HepG2 (cell line): ENCODE data around the gene APOM. TPM values are rescaled to one million over a fixed set of nuclear protein-coding genes. Genes with fewer than 3 reads are reported as not detected.

Experiments
- AGO1 ChIP-seq: fragments of 200-400 bp; formaldehyde crosslinking; IDR thresholded peaks from 2 replicates; pipeline ENCODE4 v1.6.1; 2017; ENCODE audit warnings: mild to moderate bottlenecking, low read depth, low read length, moderate library complexity; ENCODE audit not compliant: poor library complexity, severe bottlenecking
- ARHGAP35 ChIP-seq: sonication (generic); formaldehyde crosslinking; IDR thresholded peaks from 2 replicates; pipeline ENCODE4 v1.9.0; 2022; ENCODE audit warnings: mild to moderate bottlenecking, inconsistent platforms, moderate library complexity, missing genetic modification reagents, borderline replicate concordance
- CBX2 ChIP-seq, 2 experiments: fragments of 200-600 bp in 1 of 2; sonication (generic); formaldehyde crosslinking in 1 of 2; IDR thresholded peaks; 2 replicates each; pipeline versions ENCODE4 v1.7.0 to v1.8.1; 2018 to 2022; ENCODE audit warnings: low read depth in 2 of 2, low read length in 1 of 2, mild to moderate bottlenecking in 1 of 2, missing genetic modification reagents in 1 of 2
- HNRNPUL1 ChIP-seq: fragments of 200-400 bp; formaldehyde crosslinking; IDR thresholded peaks from 2 replicates; pipeline ENCODE4 v1.6.1; 2017; ENCODE audit warnings: low read depth, mild to moderate bottlenecking, low read length, moderate library complexity
- MED8 ChIP-seq: sonication (generic); formaldehyde crosslinking; IDR thresholded peaks from 2 replicates; pipeline ENCODE4 v1.8.1; 2023; ENCODE audit warnings: mild to moderate bottlenecking, missing genetic modification reagents; ENCODE audit not compliant: insufficient replicate concordance
- NONO ChIP-seq, 2 experiments: fragments of 450-650 bp in 1 of 2; sonication (generic) in 1 of 2; formaldehyde crosslinking in 1 of 2; IDR thresholded peaks in 1 of 2; conservative IDR thresholded peaks in 1 of 2; 2 replicates each; pipeline versions ENCODE4 v1.6.1 to v1.8.0; 2017 to 2022; ENCODE audit warnings: mild to moderate bottlenecking in 1 of 2, missing genetic modification reagents in 1 of 2, moderate library complexity in 1 of 2
- PAWR ChIP-seq: sonication (generic); formaldehyde crosslinking; IDR thresholded peaks from 2 replicates; pipeline ENCODE4 v1.4.0; 2020; ENCODE audit warnings: missing genetic modification reagents, mild to moderate bottlenecking, borderline replicate concordance
- PLSCR1 ChIP-seq: sonication (generic); formaldehyde crosslinking; IDR thresholded peaks from 2 replicates; pipeline ENCODE4 v1.5.0; 2020; ENCODE audit warnings: missing genetic modification reagents, mild to moderate bottlenecking, borderline replicate concordance
- TOPORS ChIP-seq: sonication (generic); formaldehyde crosslinking; IDR thresholded peaks from 2 replicates; pipeline ENCODE4 v1.8.0; 2023; ENCODE audit warnings: mild to moderate bottlenecking, missing genetic modification reagents
- U2AF2 ChIP-seq: fragments of 200-400 bp; formaldehyde crosslinking; IDR thresholded peaks from 2 replicates; pipeline ENCODE4 v1.6.1; 2017; ENCODE audit warnings: low read depth, mild to moderate bottlenecking, low read length
- ZBTB8A ChIP-seq: sonication (generic); formaldehyde crosslinking; IDR thresholded peaks from 2 replicates; pipeline ENCODE4 v1.4.0; 2020; ENCODE audit warnings: mild to moderate bottlenecking, low read depth, missing genetic modification reagents, borderline replicate concordance
- ZNF251 ChIP-seq: sonication (generic); formaldehyde crosslinking; IDR thresholded peaks from 2 replicates; pipeline ENCODE4 v1.9.0; 2021; ENCODE audit warnings: mild to moderate bottlenecking, missing genetic modification reagents
- ZNF253 ChIP-seq: sonication (generic); formaldehyde crosslinking; IDR thresholded peaks from 2 replicates; pipeline ENCODE4 v1.8.0; 2022; ENCODE audit warnings: mild to moderate bottlenecking, missing genetic modification reagents, borderline replicate concordance
- ZNF598 ChIP-seq: sonication (generic); formaldehyde crosslinking; IDR thresholded peaks from 2 replicates; pipeline ENCODE4 v1.5.1; 2020; ENCODE audit warnings: mild to moderate bottlenecking, missing genetic modification reagents, borderline replicate concordance
- ZNF780A ChIP-seq: sonication (generic); formaldehyde crosslinking; IDR thresholded peaks from 2 replicates; pipeline ENCODE4 v1.8.0; 2022; ENCODE audit warnings: mild to moderate bottlenecking, missing genetic modification reagents, moderate library complexity
- polyA plus RNA-seq, 8 experiments: library from polyadenylated mRNA; depleted of rRNA in 3 of 8; stranded (reverse) in 7 of 8; unstranded in 1 of 8; fragments of >200 nt; fragmentation: Illumina TruSeq in 4 of 8; extraction: Trizol in 4 of 8; gene quantifications; 2 replicates each; pipeline versions ENCODE4 v1.2.1 to v1.2.3, GENCODE V29; 2011 to 2016; ENCODE audit warnings: low read depth in 4 of 8, missing spikeins in 1 of 8, mixed read lengths in 1 of 8; ENCODE audit not compliant: insufficient read depth in 1 of 8
- total RNA-seq, 5 experiments: library from RNA; depleted of rRNA; stranded (reverse); fragments of >200 nt; fragmentation: Illumina TruSeq; extraction: Trizol; gene quantifications; 2 replicates each; pipeline ENCODE4 v1.2.3, GENCODE V29; 2016; ENCODE audit warnings: low read depth in 1 of 5
- TF ChIP-seq, protein P1 (sequence below): sonication (generic); formaldehyde crosslinking; IDR thresholded peaks from 2 replicates; pipeline ENCODE4 v1.5.1; 2020; ENCODE audit warnings: missing genetic modification reagents, mild to moderate bottlenecking, borderline replicate concordance
- TF ChIP-seq, protein P2 (sequence below): sonication (generic); formaldehyde crosslinking; IDR thresholded peaks from 2 replicates; pipeline ENCODE4 v1.8.0; 2022; ENCODE audit warnings: mild to moderate bottlenecking, missing genetic modification reagents, borderline replicate concordance
- TF ChIP-seq, protein P3 (sequence below): sonication (generic); formaldehyde crosslinking; IDR thresholded peaks from 2 replicates; pipeline ENCODE4 v1.5.1; 2020; ENCODE audit warnings: mild to moderate bottlenecking, missing genetic modification reagents

The APOM gene
- total and polyA plus RNA-seq, 2 of the 13 experiments (the other 11 are each of a cell fraction or from before 2014, with no cell fraction given) = 98.2 to 1,140 TPM

- TF ChIP-seq PAWR (CRISPR knock-in tag) = 0 out of 2 replicates have a peak, but pooled peaks have one; percentile 22
- 0 out of 2 replicates have a peak, but pooled peaks have one; percentile 9 for TF ChIP-seq ARHGAP35 (CRISPR knock-in tag)
- TF ChIP-seq ZNF253 (CRISPR knock-in tag) = no peak
- no peak for TF ChIP-seq ZNF251 (CRISPR knock-in tag)
- no peak for TF ChIP-seq ZNF780A
- 0 out of 2 replicates have a peak, but pooled peaks have one; percentile 30 for TF ChIP-seq U2AF2
- TF ChIP-seq ZNF598 (CRISPR knock-in tag) = peak; percentile 39; the same call in 1 of the 2 replicates
- TF ChIP-seq AGO1 = no peak
- TF ChIP-seq, protein P1, sequence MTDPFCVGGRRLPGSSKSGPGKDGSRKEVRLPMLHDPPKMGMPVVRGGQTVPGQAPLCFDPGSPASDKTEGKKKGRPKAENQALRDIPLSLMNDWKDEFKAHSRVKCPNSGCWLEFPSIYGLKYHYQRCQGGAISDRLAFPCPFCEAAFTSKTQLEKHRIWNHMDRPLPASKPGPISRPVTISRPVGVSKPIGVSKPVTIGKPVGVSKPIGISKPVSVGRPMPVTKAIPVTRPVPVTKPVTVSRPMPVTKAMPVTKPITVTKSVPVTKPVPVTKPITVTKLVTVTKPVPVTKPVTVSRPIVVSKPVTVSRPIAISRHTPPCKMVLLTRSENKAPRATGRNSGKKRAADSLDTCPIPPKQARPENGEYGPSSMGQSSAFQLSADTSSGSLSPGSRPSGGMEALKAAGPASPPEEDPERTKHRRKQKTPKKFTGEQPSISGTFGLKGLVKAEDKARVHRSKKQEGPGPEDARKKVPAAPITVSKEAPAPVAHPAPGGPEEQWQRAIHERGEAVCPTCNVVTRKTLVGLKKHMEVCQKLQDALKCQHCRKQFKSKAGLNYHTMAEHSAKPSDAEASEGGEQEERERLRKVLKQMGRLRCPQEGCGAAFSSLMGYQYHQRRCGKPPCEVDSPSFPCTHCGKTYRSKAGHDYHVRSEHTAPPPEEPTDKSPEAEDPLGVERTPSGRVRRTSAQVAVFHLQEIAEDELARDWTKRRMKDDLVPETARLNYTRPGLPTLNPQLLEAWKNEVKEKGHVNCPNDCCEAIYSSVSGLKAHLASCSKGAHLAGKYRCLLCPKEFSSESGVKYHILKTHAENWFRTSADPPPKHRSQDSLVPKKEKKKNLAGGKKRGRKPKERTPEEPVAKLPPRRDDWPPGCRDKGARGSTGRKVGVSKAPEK = 0 out of 2 replicates have a peak, but pooled peaks have one; percentile 33
- no peak for TF ChIP-seq HNRNPUL1
- peak; percentile 62 for TF ChIP-seq TOPORS (CRISPR knock-in tag)
- TF ChIP-seq PLSCR1 (CRISPR knock-in tag) = peak; percentile 85; the same call in 1 of the 2 replicates
- no peak for TF ChIP-seq CBX2 (IDR thresholded peaks at IDR 0.05; ENCODE audit: low read depth, low read length)
- TF ChIP-seq CBX2 (CRISPR knock-in tag; IDR thresholded peaks at IDR 0.05; ENCODE audit: low read depth) = 0 out of 2 replicates have a peak, but pooled peaks have one; percentile 21
- TF ChIP-seq, protein P2, sequence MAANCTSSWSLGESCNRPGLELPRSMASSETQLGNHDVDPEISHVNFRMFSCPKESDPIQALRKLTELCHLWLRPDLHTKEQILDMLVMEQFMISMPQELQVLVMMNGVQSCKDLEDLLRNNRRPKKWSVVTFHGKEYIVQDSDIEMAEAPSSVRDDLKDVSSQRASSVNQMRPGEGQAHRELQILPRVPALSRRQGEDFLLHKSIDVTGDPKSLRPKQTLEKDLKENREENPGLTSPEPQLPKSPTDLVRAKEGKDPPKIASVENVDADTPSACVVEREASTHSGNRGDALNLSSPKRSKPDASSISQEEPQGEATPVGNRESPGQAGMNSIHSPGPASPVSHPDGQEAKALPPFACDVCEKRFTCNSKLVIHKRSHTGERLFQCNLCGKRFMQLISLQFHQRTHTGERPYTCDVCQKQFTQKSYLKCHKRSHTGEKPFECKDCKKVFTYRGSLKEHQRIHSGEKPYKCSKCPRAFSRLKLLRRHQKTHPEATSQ = no peak; the same call in 1 of the 2 replicates
- TF ChIP-seq, protein P3, sequence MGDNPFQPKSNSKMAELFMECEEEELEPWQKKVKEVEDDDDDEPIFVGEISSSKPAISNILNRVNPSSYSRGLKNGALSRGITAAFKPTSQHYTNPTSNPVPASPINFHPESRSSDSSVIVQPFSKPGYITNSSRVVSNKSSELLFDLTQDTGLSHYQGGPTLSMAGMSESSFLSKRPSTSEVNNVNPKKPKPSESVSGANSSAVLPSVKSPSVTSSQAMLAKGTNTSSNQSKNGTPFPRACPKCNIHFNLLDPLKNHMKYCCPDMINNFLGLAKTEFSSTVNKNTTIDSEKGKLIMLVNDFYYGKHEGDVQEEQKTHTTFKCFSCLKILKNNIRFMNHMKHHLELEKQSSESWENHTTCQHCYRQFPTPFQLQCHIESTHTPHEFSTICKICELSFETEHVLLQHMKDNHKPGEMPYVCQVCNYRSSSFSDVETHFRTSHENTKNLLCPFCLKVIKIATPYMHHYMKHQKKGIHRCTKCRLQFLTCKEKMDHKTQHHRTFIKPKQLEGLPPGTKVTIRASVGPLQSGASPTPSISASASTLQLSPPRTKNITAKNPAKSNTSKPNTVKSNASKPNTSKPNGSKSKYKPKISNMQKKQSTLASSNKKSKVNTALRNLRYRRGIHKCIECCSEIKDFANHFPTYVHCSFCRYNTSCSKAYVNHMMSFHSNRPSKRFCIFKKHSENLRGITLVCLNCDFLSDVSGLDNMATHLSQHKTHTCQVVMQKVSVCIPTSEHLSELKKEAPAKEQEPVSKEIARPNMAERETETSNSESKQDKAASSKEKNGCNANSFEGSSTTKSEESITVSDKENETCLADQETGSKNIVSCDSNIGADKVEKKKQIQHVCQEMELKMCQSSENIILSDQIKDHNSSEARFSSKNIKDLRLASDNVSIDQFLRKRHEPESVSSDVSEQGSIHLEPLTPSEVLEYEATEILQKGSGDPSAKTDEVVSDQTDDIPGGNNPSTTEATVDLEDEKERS = no peak
- no peak for TF ChIP-seq NONO (IDR thresholded peaks at IDR 0.05)
- TF ChIP-seq NONO (CRISPR knock-in tag; conservative IDR thresholded peaks at IDR 0.05) = peak; percentile 57; the same call in 1 of the 2 replicates
- no peak for TF ChIP-seq ZBTB8A (CRISPR knock-in tag)
- peak; percentile 42 for TF ChIP-seq MED8 (CRISPR knock-in tag)
Measured at GRCh38 chr6:31620586-31621319, 34.9 kb upstream of the APOM start, which contains the start of gene PRRC2A (continued).
